ENCODE results near the gene HHIPL2. TPM values are rescaled to one million over a fixed set of nuclear protein-coding genes. Genes with fewer than 3 reads are reported as not detected.

The HHIPL2 gene
- total RNA-seq, 1 experiment from 2014 or later: 14.7 TPM

DNA sequence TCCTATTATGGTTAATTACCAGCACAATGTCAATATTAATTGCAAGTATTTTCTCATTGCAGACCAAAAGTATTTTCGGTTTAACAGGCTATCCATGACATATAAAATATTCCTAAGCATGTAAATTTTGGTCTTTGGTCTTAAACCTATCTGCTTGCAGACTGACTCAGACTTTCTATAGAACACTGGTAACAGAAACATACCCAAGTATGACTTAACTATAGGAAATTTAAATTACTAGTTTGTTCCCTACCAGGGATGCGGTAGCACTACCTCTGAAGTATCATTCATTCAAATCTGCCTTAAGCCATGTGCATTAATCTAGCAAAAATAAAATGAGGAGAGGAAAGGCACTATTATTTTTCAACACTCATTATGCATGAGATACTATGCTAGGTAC is 38.9 kb upstream of the HHIPL2 start:
- Histone ChIP-seq H3K36me3 (ENCODE audit: control insufficient read depth, insufficient read depth, low read length) (peaks cover 29% of the 10 kb centered on the region), H3K9me3 (ENCODE audit: control insufficient read depth, insufficient read depth, low read depth, low read length) (no peaks in the 10 kb centered on the region), H3K27me3 (ENCODE audit: control insufficient read depth, insufficient read depth, low read length) (no peaks in the 10 kb centered on the region), H3K4me1 (ENCODE audit: control insufficient read depth, insufficient read depth, low read length) (peaks cover 32% of the 10 kb centered on the region), H3K4me3 (ENCODE audit: low read depth in 2 of 2, low read length in 2 of 2) (no peak overlapping the region), H3K27ac (ENCODE audit: low read length) (no peak overlapping the region)
- in situ Hi-C loops (cut with HindIII; ENCODE audit: low pct_unique_long_range_greater_than_20kb, low sequenced_read_pairs) (loop anchor here (5.0 kb wide), 1 partner anchor 35 kb away; no protein-coding TSS in a partner anchor), intact Hi-C loops (cut with micrococcal nuclease; ENCODE audit: unreplicated experiment) (no loop called here)
- TF ChIP-seq, protein P1, sequence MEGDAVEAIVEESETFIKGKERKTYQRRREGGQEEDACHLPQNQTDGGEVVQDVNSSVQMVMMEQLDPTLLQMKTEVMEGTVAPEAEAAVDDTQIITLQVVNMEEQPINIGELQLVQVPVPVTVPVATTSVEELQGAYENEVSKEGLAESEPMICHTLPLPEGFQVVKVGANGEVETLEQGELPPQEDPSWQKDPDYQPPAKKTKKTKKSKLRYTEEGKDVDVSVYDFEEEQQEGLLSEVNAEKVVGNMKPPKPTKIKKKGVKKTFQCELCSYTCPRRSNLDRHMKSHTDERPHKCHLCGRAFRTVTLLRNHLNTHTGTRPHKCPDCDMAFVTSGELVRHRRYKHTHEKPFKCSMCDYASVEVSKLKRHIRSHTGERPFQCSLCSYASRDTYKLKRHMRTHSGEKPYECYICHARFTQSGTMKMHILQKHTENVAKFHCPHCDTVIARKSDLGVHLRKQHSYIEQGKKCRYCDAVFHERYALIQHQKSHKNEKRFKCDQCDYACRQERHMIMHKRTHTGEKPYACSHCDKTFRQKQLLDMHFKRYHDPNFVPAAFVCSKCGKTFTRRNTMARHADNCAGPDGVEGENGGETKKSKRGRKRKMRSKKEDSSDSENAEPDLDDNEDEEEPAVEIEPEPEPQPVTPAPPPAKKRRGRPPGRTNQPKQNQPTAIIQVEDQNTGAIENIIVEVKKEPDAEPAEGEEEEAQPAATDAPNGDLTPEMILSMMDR (IDR thresholded peaks at IDR 0.05): no peak
- TF ChIP-seq POLR2AphosphoS5 (IDR thresholded peaks at IDR 0.05; ENCODE audit: low read depth, low read length) (no peak), TCF7L2 (IDR thresholded peaks at IDR 0.05; ENCODE audit: low read depth, low read length) (no peak), SIN3A (IDR thresholded peaks at IDR 0.05; ENCODE audit: borderline replicate concordance, insufficient read depth, low read depth, low read length) (no peak)
- TF ChIP-seq, protein P2, sequence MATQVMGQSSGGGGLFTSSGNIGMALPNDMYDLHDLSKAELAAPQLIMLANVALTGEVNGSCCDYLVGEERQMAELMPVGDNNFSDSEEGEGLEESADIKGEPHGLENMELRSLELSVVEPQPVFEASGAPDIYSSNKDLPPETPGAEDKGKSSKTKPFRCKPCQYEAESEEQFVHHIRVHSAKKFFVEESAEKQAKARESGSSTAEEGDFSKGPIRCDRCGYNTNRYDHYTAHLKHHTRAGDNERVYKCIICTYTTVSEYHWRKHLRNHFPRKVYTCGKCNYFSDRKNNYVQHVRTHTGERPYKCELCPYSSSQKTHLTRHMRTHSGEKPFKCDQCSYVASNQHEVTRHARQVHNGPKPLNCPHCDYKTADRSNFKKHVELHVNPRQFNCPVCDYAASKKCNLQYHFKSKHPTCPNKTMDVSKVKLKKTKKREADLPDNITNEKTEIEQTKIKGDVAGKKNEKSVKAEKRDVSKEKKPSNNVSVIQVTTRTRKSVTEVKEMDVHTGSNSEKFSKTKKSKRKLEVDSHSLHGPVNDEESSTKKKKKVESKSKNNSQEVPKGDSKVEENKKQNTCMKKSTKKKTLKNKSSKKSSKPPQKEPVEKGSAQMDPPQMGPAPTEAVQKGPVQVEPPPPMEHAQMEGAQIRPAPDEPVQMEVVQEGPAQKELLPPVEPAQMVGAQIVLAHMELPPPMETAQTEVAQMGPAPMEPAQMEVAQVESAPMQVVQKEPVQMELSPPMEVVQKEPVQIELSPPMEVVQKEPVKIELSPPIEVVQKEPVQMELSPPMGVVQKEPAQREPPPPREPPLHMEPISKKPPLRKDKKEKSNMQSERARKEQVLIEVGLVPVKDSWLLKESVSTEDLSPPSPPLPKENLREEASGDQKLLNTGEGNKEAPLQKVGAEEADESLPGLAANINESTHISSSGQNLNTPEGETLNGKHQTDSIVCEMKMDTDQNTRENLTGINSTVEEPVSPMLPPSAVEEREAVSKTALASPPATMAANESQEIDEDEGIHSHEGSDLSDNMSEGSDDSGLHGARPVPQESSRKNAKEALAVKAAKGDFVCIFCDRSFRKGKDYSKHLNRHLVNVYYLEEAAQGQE (IDR thresholded peaks at IDR 0.05; ENCODE audit: insufficient read depth in 1 of 2, low read depth in 2 of 2, low read length in 1 of 2): no peak
- DNase-seq (ENCODE audit: low read depth, low spot score) (no peak), ATAC-seq (no peak)
- ChIA-PET CTCF (no interaction called here), POLR2A (no interaction called here)
- BruUV-seq (replicated peaks): no TSS peak

DNA sequence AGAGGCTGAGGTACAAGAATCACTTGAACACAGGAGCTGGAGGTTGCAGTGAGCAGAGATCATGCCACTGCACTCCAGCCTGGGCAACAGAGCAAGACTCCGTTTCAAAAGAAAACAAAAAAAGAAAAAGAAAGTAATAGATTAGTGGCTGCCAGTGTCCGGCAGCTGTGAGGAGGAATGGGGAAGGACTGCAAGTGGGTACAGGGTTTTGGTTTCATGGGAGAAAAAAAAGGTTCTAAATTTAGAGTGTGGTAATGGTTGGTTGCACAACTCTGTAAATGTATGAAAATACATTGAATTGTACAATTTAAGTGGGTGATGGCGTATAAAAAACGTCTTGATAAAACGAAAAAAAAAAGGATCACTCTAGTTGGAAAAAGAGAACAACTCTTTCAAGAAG is 35.2 kb upstream of the HHIPL2 start:
- H3K27ac ChIP-seq (ENCODE audit: low read length): 0 out of 2 replicates have a peak overlapping the region, but pooled peaks have one; percentile 53
- BruUV-seq (replicated peaks): no TSS peak
- peaks cover 27% of the 10 kb centered on the region for H3K4me1 ChIP-seq (ENCODE audit: control insufficient read depth, insufficient read depth, low read length)
- no peak for ATAC-seq
- H3K27me3 ChIP-seq (ENCODE audit: control insufficient read depth, insufficient read depth, low read length): no peaks in the 10 kb centered on the region
- in situ Hi-C loops (cut with HindIII; ENCODE audit: low pct_unique_long_range_greater_than_20kb, low sequenced_read_pairs): no loop called here
- no peak overlapping the region for H3K4me3 ChIP-seq (ENCODE audit: low read depth in 2 of 2, low read length in 2 of 2)
- intact Hi-C loops (cut with micrococcal nuclease; ENCODE audit: unreplicated experiment): no loop called here
- no peak for TF ChIP-seq POLR2AphosphoS5 (IDR thresholded peaks at IDR 0.05; ENCODE audit: low read depth, low read length)
- no peak for TF ChIP-seq SIN3A (IDR thresholded peaks at IDR 0.05; ENCODE audit: borderline replicate concordance, insufficient read depth, low read depth, low read length)
- TF ChIP-seq TCF7L2 (IDR thresholded peaks at IDR 0.05; ENCODE audit: low read depth, low read length): no peak
- TF ChIP-seq, protein P1 (IDR thresholded peaks at IDR 0.05): no peak
- TF ChIP-seq, protein P2 (IDR thresholded peaks at IDR 0.05; ENCODE audit: insufficient read depth in 1 of 2, low read depth in 2 of 2, low read length in 1 of 2): no peak
- DNase-seq (ENCODE audit: low read depth, low spot score): no peak
- POLR2A ChIA-PET: no interaction called here
- CTCF ChIA-PET: no interaction called here
- H3K9me3 ChIP-seq (ENCODE audit: control insufficient read depth, insufficient read depth, low read depth, low read length): no peaks in the 10 kb centered on the region
- peaks cover 29% of the 10 kb centered on the region for H3K36me3 ChIP-seq (ENCODE audit: control insufficient read depth, insufficient read depth, low read length)
